HG02870 (cell line): ENCODE measurements around the gene UBE3D.
A peak's percentile ranks its signal among the peaks of the same experiment; 100 is the strongest.

Experiments
- ATAC-seq: cut with Tn5 transposase; IDR thresholded peaks from one replicate; pipeline ENCODE4 v1.9.1; 2021; ENCODE audit warnings: mild to moderate bottlenecking, moderate library complexity; ENCODE audit not compliant: unreplicated experiment

The UBE3D gene

DNA sequence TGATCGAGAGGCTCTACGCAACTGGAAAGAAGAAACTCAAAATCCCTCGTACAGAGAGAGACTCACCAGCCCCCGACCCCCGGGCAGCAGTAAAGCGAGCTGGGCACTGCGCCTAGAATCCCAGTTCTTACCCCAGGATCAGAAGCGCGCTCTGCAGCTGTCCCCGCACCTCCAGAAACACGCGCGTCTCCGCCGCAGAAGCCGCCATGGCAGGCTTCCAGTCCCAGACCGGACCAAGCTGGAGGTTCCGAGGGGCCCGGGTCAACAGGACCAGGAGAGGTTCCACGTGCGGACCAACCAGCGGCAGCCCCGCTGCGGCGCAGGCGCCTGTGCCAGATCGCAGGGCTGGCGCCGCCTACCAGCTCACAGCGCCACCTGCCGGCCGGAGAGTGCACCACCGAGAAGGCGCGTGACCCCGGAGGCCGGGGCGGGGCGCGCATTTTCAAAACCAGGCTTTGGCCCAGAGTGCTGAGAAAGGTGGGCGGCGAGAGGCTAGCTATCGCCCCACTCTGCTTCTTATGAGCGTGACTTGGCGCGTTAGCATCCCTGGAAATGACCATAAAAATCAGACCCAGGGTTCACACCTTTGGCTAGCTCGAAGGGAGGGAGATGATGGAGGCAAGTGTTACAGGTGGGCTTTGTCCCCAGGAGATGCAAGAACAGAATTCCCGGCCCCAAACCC, at the start of gene UBE3D:
Gene UBE3D, minus strand, starts transcription at position 331 of the 682 bp plus-strand sequence. Its CDS starts 123 bp downstream, at position 208.
- peak; percentile 48 for ATAC-seq

- no peak for ATAC-seq
Measured at GRCh38 chr6:83114164-83114563, 48.5 kb upstream of the UBE3D start.

GRCh38 chr6:83113258-83113657, 47.6 kb upstream of the UBE3D start:
- no peak for ATAC-seq

DNA sequence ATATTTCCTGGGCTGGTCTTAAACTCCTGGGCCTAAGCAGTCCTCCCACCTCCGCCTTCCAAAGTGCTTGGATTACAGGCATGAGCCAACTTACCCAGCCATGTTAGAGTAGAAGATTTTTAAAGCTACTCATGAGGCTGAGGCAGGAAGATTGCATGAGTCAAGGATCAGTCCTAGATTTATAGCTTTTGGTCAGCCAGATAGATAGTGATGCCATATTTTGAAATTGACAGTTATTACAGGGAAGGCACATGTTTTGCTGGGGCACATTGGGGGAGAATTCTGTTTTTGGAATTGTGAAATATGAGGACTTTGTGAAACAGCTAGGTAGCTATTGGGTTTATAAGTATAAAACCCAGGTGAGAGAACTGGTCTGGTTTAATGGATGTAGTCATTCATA, 42.7 kb upstream of the UBE3D start:
- ATAC-seq, result no peak

GRCh38 chr6:83098589-83098988, 32.9 kb upstream of the UBE3D start:
- no peak for ATAC-seq

DNA sequence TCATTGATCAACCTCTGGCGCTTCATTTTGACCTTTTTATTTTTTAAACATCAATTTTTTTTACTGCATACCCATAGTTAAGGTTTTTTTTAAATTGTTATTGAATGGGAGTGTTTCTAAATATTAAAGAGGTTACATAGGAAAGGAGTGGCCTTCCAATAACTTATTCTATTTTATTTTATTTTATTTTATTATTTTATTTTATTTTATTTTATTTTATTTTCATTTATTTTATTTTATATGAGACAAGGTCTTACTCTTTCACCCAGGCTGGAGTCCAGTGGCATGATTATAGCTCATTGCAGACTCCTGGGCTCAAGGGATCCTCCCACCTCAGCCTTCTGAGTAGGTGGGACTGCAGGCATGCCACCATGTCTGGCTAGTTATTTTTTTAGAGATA, 32.0 kb upstream of the UBE3D start:
- ATAC-seq, result no peak

DNA sequence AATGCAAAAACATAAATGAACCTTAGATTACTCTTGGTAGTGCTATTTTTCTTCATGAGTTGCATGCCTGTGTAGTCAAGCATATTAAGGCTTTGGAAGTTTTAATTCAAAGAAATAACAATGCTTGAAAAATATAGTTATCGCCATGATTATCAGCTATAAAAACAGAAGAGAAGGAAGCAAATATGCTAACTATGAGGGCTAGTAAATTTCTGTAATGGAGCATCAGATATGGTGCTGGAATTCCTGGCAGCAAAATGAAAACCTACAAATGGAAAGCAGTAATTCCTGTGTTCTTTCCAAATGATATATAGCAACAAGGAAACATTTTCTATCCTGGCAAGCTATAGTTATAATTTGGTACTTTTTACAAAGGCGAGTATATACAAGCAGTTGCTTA, 31.6 kb upstream of the UBE3D start:
- no peak for ATAC-seq

- ATAC-seq, result no peak
Measured at GRCh38 chr6:83096791-83097190, 31.1 kb upstream of the UBE3D start.

- ATAC-seq, result no peak
Measured at GRCh38 chr6:83092756-83093399, 27.2 kb upstream of the UBE3D start.

GRCh38 chr6:83086751-83087150, 21.1 kb upstream of the UBE3D start:
- ATAC-seq, result peak; percentile 99

GRCh38 chr6:83083476-83083875, 17.8 kb upstream of the UBE3D start:
- ATAC-seq, result no peak

- ATAC-seq, result no peak
Measured at GRCh38 chr6:83073615-83074014, 8.0 kb upstream of the UBE3D start.

- no peak for ATAC-seq
Measured at GRCh38 chr6:83072726-83073125, 7.1 kb upstream of the UBE3D start.

DNA sequence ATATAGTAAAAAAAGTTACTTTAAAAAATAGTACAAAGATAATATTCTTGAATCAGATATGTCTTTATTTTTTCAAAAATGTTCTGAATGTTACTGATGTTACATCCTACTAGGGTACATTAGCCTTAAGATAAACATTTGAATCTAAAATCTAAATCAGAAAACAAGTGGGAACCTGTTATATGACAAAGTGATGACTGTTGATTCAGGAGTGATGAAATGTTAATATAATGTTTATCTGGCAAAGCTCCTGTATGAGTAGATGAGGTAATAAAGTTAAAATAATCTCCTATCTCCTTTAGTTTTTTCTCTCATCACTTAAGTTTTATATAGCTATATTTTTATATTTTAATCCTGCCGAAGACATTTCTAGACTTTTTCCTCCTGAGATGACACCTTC, 6.1 kb upstream of the UBE3D start:
- no peak for ATAC-seq

DNA sequence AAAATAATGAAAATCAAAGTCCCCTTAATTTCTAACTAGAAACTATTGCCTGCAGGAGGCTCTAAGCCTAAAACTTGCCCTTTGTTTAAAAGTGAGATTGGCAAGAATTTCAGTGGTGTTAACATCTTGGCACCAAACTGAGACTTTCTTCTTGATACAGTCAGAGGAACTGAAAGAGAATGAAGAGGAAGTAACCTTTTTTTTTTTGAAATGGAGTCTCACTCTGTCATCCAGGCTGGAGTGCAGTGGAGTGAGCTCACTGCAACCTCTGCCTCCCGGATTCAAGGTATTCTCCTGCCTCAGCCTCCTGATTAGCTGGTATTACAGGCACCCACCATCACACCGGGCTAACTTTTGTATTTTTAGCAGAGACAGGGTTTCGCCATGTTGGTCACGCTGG, 5.4 kb upstream of the UBE3D start:
- peak; percentile 44 for ATAC-seq

GRCh38 chr6:83069633-83070032, 4.0 kb upstream of the UBE3D start:
- no peak for ATAC-seq

- ATAC-seq, result no peak
Measured at GRCh38 chr6:83068616-83069015, 3.0 kb upstream of the UBE3D start.

DNA sequence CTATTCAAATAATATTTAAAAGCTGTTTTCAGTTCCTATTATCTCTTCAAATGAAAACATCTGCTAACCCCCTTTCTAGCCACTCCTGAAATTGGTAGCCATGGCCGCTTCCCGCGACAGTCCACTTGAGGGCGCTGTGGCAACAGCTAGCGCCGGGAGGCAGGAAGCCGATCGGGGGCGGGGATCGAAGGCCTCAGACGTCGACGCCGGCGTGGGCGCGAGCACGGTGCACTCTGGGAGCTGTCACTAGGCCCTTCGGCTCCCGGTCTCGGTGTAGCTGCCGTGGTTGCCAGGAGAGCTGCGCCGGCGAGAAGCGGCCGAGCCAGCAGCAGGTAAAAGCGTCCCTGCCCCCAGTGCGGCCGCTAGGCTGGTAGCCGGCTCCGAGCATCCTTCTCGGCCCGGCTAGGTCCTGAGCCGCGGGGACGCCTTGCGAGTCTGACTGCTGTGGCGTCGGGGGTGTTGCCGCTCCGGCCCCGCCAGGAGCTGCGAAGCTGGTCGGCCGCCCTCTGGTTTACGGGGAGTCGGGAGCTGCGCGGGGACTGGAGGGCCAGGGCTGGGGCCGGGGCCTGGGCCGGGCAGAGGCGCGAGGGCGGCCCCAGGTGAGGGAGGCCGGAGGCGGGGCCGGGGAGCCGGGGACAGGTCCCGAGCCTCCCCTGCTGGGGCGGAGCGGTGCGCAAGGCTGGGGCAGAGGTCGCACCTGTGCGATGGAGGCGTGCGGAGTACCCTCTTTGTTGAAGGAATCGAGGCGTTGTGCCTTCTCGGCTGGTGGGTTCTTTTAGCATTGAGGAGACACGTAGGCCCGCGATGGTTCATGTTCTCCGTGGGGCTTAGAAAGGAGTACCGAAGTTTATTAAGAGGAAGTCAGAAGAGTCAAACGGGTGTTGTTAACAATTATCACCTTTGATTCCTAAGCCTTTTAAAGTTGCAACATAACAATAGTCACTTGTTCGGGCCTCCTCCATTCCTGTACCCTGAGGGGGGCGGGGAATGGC, 2.1 kb upstream of the UBE3D start, which contains the start of gene DOP1A:
Gene DOP1A, plus strand, starts transcription at position 224 of the 992 bp plus-strand sequence. CDS start 29,307 bp downstream, outside the sequence.
- ATAC-seq, result peak; percentile 78

GRCh38 chr6:83062225-83062624, 3.4 kb downstream of the UBE3D start:
- no peak for ATAC-seq

DNA sequence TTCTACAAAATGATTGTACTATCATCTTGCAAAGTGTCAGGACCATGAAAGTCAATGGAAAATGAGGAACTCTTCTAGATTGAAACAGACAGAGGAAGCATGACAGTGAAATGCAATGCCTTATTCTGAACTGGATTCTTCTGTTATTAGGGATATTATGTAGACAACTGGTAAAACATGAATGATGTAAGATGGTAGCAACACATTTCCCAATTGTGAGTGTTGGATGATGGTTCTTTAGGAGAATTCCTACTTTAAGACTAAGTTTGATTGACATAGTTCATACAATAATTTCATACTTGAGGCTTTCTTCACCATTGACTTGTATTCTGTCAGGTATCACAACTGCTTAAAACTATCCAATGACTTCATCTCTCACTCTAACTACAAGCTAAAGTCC, 4.5 kb downstream of the UBE3D start:
- ATAC-seq, result no peak

DNA sequence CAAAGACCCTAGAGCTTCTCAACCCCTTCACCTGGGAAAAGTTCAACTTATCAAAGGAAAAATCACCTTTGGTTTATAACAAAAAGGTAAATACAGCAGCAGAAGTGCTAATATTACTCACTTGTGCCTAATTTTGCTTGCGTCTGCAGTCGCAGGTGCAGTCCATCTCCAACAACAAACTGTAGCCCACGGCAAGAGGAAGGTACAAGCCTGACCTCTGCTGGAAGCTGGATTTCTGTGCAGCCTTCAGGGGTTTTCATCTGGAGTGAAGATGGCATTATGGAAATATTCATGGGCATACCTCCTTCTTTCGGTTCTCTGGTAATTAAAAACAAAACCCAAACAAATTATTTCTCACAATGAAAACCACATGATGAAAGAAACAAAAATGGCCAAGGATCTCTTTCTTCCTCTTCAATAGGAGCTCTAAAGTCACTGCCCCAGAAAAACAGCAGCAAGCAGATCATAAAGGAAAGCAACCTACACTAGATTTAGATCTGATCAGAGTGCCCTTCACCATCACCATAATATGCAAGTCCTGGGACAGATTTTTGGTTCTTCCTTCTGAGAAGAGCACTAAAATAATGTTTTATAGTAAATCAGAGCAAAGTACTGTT, 7.8 kb downstream of the UBE3D start:
- peak; percentile 92 for ATAC-seq
